Measurements from ENCODE around the gene FAM114A1. TPM values are rescaled to one million over a fixed set of nuclear protein-coding genes. Genes with fewer than 3 reads are reported as not detected.

FAM114A1 gene
- total RNA-seq, 3 donors from 2014 or later (not counting 1 experiment from before 2014, with no cell fraction given), result 0.31 to 0.70 TPM; not detected in 1

GRCh38 chr4:38923746-38924145 lies 56.1 kb downstream of the FAM114A1 start:
- H3K36me3 ChIP-seq (ENCODE audit: control insufficient read depth, insufficient read depth, low read length), result no peaks in the 10 kb centered on the region
- no peak for DNase-seq
- Mint-ChIP-seq H3K9me3 (no peaks in the 10 kb centered on the region), H3K4me3 (no peak overlapping the region), H3K36me3 (no peaks in the 10 kb centered on the region), H3K4me1 (no peaks in the 10 kb centered on the region), H3K27ac (no peak overlapping the region), H3K27me3 (ENCODE audit: low read depth in 2 of 2) (peaks cover 0 to 3% of the 10 kb centered on the region in 2 donors)
- intact Hi-C loops (cut with micrococcal nuclease), result no loop called here
- 91% methylated on average over 1 of the region's 2 CpGs for WGBS (ENCODE audit: insufficient coverage)
- no peaks in the 10 kb centered on the region for H3K4me1 ChIP-seq (ENCODE audit: control insufficient read depth, insufficient read depth, low read length)
- TF ChIP-seq CTCF (IDR thresholded peaks at IDR 0.05), result no peak
- no peaks in the 10 kb centered on the region for H3K27me3 ChIP-seq (ENCODE audit: control insufficient read depth, insufficient read depth, low read length)
- H3K9me3 ChIP-seq (ENCODE audit: control insufficient read depth, insufficient read depth, low read length), result no peaks in the 10 kb centered on the region
- H3K27ac ChIP-seq (ENCODE audit: low read length), result no peak overlapping the region
- H3K4me3 ChIP-seq (ENCODE audit: low read length), result no peak overlapping the region
- no peak for ATAC-seq

GRCh38 chr4:38924353-38924752 lies 56.7 kb downstream of the FAM114A1 start:
- H3K4me3 Mint-ChIP-seq, result no peak overlapping the region
- Histone ChIP-seq H3K4me1 (ENCODE audit: control insufficient read depth, insufficient read depth, low read length) (no peaks in the 10 kb centered on the region), H3K4me3 (ENCODE audit: low read length) (no peak overlapping the region), H3K36me3 (ENCODE audit: control insufficient read depth, insufficient read depth, low read length) (no peaks in the 10 kb centered on the region), H3K9me3 (ENCODE audit: control insufficient read depth, insufficient read depth, low read length) (no peaks in the 10 kb centered on the region), H3K27me3 (ENCODE audit: control insufficient read depth, insufficient read depth, low read length) (no peaks in the 10 kb centered on the region), H3K27ac (ENCODE audit: low read length) (no peak overlapping the region)
- no peaks in the 10 kb centered on the region for H3K9me3 Mint-ChIP-seq
- 89% methylated on average over 5 of the region's 5 CpGs for WGBS (ENCODE audit: insufficient coverage)
- TF ChIP-seq CTCF (IDR thresholded peaks at IDR 0.05), result no peak
- H3K36me3 Mint-ChIP-seq, result no peaks in the 10 kb centered on the region
- no peak for DNase-seq
- H3K27me3 Mint-ChIP-seq (ENCODE audit: low read depth in 2 of 2), result peaks cover 0 to 7% of the 10 kb centered on the region in 2 donors
- intact Hi-C loops (cut with micrococcal nuclease), result no loop called here
- no peaks in the 10 kb centered on the region for H3K4me1 Mint-ChIP-seq
- no peak for ATAC-seq
- no peak overlapping the region for H3K27ac Mint-ChIP-seq

- no peak for TF ChIP-seq CTCF (IDR thresholded peaks at IDR 0.05)
- no peak overlapping the region for H3K4me3 Mint-ChIP-seq
- Histone ChIP-seq H3K4me1 (ENCODE audit: control insufficient read depth, insufficient read depth, low read length) (no peaks in the 10 kb centered on the region), H3K36me3 (ENCODE audit: control insufficient read depth, insufficient read depth, low read length) (no peaks in the 10 kb centered on the region), H3K4me3 (ENCODE audit: low read length) (no peak overlapping the region), H3K27me3 (ENCODE audit: control insufficient read depth, insufficient read depth, low read length) (no peaks in the 10 kb centered on the region), H3K9me3 (ENCODE audit: control insufficient read depth, insufficient read depth, low read length) (no peaks in the 10 kb centered on the region), H3K27ac (ENCODE audit: low read length) (no peak overlapping the region)
- DNase-seq (no peak), ATAC-seq (peak in 1 of 3 donors; percentile 30)
- 52% methylated on average over 2 of the region's 3 CpGs for WGBS (ENCODE audit: insufficient coverage)
- H3K36me3 Mint-ChIP-seq, result no peaks in the 10 kb centered on the region
- H3K27me3 Mint-ChIP-seq (ENCODE audit: low read depth in 2 of 2), result peaks cover 0 to 7% of the 10 kb centered on the region in 2 donors
- intact Hi-C loops (cut with micrococcal nuclease), result no loop called here
- H3K4me1 Mint-ChIP-seq, result no peaks in the 10 kb centered on the region
- no peak overlapping the region for H3K27ac Mint-ChIP-seq
- H3K9me3 Mint-ChIP-seq, result no peaks in the 10 kb centered on the region
Observed at GRCh38 chr4:38925492-38926413, 58.1 kb downstream of the FAM114A1 start.

Measured in natural killer cell (primary cell).